IPS DF 6.9 (cell line): ENCODE results near the gene COMMD10.

ENCODE experiments used
- DNase-seq: peaks from one replicate; pipeline ENCODE4 v3.0.0-alpha.2; 2013; ENCODE audit warnings: low read depth, low spot score
- H3K27ac ChIP-seq: one replicate; pipeline ENCODE4 v1.5.1; 2013; ENCODE audit warnings: low read length, control low read depth
- H3K27me3 ChIP-seq: 2 replicates; pipeline ENCODE4 v1.6.1; 2013; ENCODE audit warnings: mild to moderate bottlenecking, low read length; ENCODE audit not compliant: control insufficient read depth, insufficient read depth
- H3K36me3 ChIP-seq: 2 replicates; pipeline ENCODE4 v1.6.1; 2013; ENCODE audit warnings: low read length; ENCODE audit not compliant: control insufficient read depth, insufficient read depth
- H3K4me1 ChIP-seq: 2 replicates; pipeline ENCODE4 v1.6.1; 2013; ENCODE audit warnings: low read length; ENCODE audit not compliant: control insufficient read depth, insufficient read depth
- H3K4me3 ChIP-seq: 2 replicates; pipeline ENCODE4 v1.5.1; 2013; ENCODE audit warnings: mild to moderate bottlenecking, low read length
- H3K9me3 ChIP-seq: 2 replicates; pipeline ENCODE4 v1.6.1; 2013; ENCODE audit warnings: low read length, inconsistent platforms; ENCODE audit not compliant: control insufficient read depth, insufficient read depth
- WGBS: extraction: QIAGEN DNeasy Blood & Tissue Kit; methylation state at CpG from one replicate; pipeline ENCODE4 v1.1.7; 2013; ENCODE audit warnings: mixed read lengths, missing lambda C conversion rate; ENCODE audit not compliant: insufficient read length, insufficient coverage; 5-methylcytosine and 5-hydroxymethylcytosine counted together

The COMMD10 gene

GRCh38 chr5:116084871-116085715 lies at the start of gene COMMD10:
Gene COMMD10, plus strand, starts transcription at chr5:116085025.
- no CpG with 5 or more reads among the region's 65 CpGs for WGBS
- peak; percentile 45 for DNase-seq
- Histone ChIP-seq H3K27ac (no peak within 1 kb of the TSS), H3K9me3 (no peaks in the 10 kb centered on the region), H3K4me1 (peaks cover 4% of the 10 kb centered on the region; the same call in 1 of the 2 replicates), H3K36me3 (no peaks in the 10 kb centered on the region), H3K4me3 (peak within 1 kb of the TSS; percentile 100), H3K27me3 (no peaks in the 10 kb centered on the region)

GRCh38 chr5:116035123-116035522 lies 49.7 kb upstream of the COMMD10 start:
- WGBS: no CpG with 5 or more reads among the region's 5 CpGs
- Histone ChIP-seq H3K27me3 (no peaks in the 10 kb centered on the region), H3K36me3 (no peaks in the 10 kb centered on the region), H3K4me3 (no peak overlapping the region), H3K27ac (no peak overlapping the region), H3K9me3 (no peaks in the 10 kb centered on the region), H3K4me1 (0 out of 2 replicates have a peak, but pooled peaks cover 1% of the 10 kb centered on the region)
- no peak for DNase-seq

- H3K27me3 ChIP-seq: no peaks in the 10 kb centered on the region
- H3K4me1 ChIP-seq: 0 out of 2 replicates have a peak, but pooled peaks cover 1% of the 10 kb centered on the region
- DNase-seq: no peak
- WGBS: no CpG with 5 or more reads among the region's 3 CpGs
- H3K27ac ChIP-seq: no peak overlapping the region
- H3K4me3 ChIP-seq: no peak overlapping the region
- no peaks in the 10 kb centered on the region for H3K9me3 ChIP-seq
- no peaks in the 10 kb centered on the region for H3K36me3 ChIP-seq
Measured at GRCh38 chr5:116037236-116037822, 47.5 kb upstream of the COMMD10 start.

- H3K4me1 ChIP-seq: 0 out of 2 replicates have a peak, but pooled peaks cover 1% of the 10 kb centered on the region
- H3K27ac ChIP-seq: no peak overlapping the region
- H3K9me3 ChIP-seq: no peaks in the 10 kb centered on the region
- no peak for DNase-seq
- no peaks in the 10 kb centered on the region for H3K36me3 ChIP-seq
- no CpG with 5 or more reads among the region's 3 CpGs for WGBS
- no peaks in the 10 kb centered on the region for H3K27me3 ChIP-seq
- H3K4me3 ChIP-seq: no peak overlapping the region
Measured at GRCh38 chr5:116038817-116039216, 46.0 kb upstream of the COMMD10 start.

- no peaks in the 10 kb centered on the region for H3K36me3 ChIP-seq
- H3K27me3 ChIP-seq: no peaks in the 10 kb centered on the region
- H3K27ac ChIP-seq: no peak overlapping the region
- no peak for DNase-seq
- H3K4me3 ChIP-seq: no peak overlapping the region
- no peaks in the 10 kb centered on the region for H3K9me3 ChIP-seq
- 0 out of 2 replicates have a peak, but pooled peaks cover 1% of the 10 kb centered on the region for H3K4me1 ChIP-seq
Measured at GRCh38 chr5:116042375-116042774, 42.5 kb upstream of the COMMD10 start.

- WGBS: no CpG with 5 or more reads among the region's 3 CpGs
- H3K4me1 ChIP-seq: no peaks in the 10 kb centered on the region
- H3K27me3 ChIP-seq: no peaks in the 10 kb centered on the region
- no peaks in the 10 kb centered on the region for H3K36me3 ChIP-seq
- H3K9me3 ChIP-seq: no peaks in the 10 kb centered on the region
- H3K27ac ChIP-seq: no peak overlapping the region
- H3K4me3 ChIP-seq: no peak overlapping the region
- no peak for DNase-seq
Measured at GRCh38 chr5:116044073-116044472, 40.8 kb upstream of the COMMD10 start.

GRCh38 chr5:116045821-116046220 lies 39.0 kb upstream of the COMMD10 start:
- no peak for DNase-seq
- no peak overlapping the region for H3K4me3 ChIP-seq
- no peaks in the 10 kb centered on the region for H3K4me1 ChIP-seq
- H3K27me3 ChIP-seq: no peaks in the 10 kb centered on the region
- H3K9me3 ChIP-seq: no peaks in the 10 kb centered on the region
- no peak overlapping the region for H3K27ac ChIP-seq
- no peaks in the 10 kb centered on the region; the same call in 1 of the 2 replicates for H3K36me3 ChIP-seq
- no CpG with 5 or more reads among the region's 2 CpGs for WGBS

- no CpG with 5 or more reads among the region's 3 CpGs for WGBS
- Histone ChIP-seq H3K9me3 (no peaks in the 10 kb centered on the region), H3K27me3 (no peaks in the 10 kb centered on the region), H3K4me1 (no peaks in the 10 kb centered on the region), H3K36me3 (no peaks in the 10 kb centered on the region; the same call in 1 of the 2 replicates), H3K4me3 (no peak overlapping the region), H3K27ac (no peak overlapping the region)
- no peak for DNase-seq
Measured at GRCh38 chr5:116046261-116046660, 38.6 kb upstream of the COMMD10 start.

- H3K9me3 ChIP-seq: no peaks in the 10 kb centered on the region
- no peak overlapping the region for H3K27ac ChIP-seq
- WGBS: no CpG with 5 or more reads among the region's 2 CpGs
- H3K36me3 ChIP-seq: no peaks in the 10 kb centered on the region; the same call in 1 of the 2 replicates
- no peaks in the 10 kb centered on the region for H3K27me3 ChIP-seq
- no peaks in the 10 kb centered on the region for H3K4me1 ChIP-seq
- DNase-seq: no peak
- no peak overlapping the region for H3K4me3 ChIP-seq
Measured at GRCh38 chr5:116046823-116047222, 38.0 kb upstream of the COMMD10 start.

- WGBS: no CpG with 5 or more reads among the region's 13 CpGs
- no peak for DNase-seq
Measured at GRCh38 chr5:116058346-116058936, 26.4 kb upstream of the COMMD10 start.

More at GRCh38 chr5:116058346-116058936, 26.4 kb upstream of the COMMD10 start:
- Histone ChIP-seq H3K9me3 (no peaks in the 10 kb centered on the region), H3K36me3 (no peaks in the 10 kb centered on the region), H3K4me3 (no peak overlapping the region), H3K4me1 (no peaks in the 10 kb centered on the region), H3K27ac (no peak overlapping the region), H3K27me3 (no peaks in the 10 kb centered on the region)
